ENCODE measurements around the gene LLGL2.
A peak's percentile ranks its signal among the peaks of the same experiment; 100 is the strongest.
"Not testable (repeated sequence)": the region's sequence is repeated elsewhere in the genome, so short reads cannot be mapped to it uniquely, and the experiment has no call there.

Gene LLGL2

DNA sequence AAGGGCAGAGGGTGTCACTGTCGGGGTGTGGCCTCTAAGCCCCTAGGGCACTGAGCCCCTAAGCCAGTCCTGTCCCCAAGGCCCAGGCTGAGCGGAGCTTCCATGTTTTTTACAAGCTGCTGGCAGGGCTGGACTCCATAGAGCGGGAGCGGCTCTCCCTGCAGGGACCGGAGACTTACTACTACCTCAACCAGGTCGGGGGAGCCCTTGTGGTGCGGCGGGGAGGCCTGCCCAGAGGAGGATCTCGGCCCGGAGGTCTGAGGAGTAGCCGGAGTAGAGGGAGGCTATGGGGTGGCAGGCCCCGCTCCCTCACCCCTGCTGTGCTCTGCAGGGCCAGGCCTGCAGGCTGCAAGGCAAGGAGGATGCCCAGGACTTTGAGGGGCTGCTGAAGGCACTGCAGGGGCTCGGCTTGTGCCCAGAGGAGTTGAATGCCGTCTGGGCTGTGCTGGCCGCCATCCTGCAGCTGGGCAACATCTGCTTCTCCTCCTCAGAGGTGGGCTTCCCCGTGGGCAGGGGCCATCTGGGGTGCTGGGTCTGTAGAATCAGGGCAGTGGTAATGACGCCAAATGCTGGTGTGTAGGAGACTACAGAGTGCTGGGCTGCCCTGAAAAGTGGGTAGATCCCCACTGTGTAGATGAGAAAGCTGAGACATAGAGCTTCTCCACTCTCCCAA lies 67.0 kb downstream of the LLGL2 start:
- no peak for DNase-seq

DNA sequence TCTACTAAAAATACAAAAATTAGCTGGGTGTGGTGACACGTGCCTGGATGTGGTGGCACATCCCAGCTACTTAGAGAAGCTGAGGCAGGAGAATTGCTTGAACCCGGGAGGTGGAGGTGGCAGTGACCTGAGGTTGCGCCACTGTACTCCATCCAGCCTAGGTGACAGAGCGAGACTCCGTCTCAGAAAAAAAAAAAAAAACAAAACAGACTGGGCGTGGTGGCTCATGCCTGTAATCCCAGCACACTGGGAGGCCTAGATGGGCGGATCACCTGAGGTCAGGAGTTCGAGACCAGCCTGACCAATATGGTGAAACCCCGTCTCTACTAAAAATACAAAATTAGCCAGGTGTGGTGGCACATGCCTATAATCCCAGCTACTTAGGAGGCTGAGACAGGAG lies 67.9 kb downstream of the LLGL2 start:
- not testable (repeated sequence) for DNase-seq

DNA sequence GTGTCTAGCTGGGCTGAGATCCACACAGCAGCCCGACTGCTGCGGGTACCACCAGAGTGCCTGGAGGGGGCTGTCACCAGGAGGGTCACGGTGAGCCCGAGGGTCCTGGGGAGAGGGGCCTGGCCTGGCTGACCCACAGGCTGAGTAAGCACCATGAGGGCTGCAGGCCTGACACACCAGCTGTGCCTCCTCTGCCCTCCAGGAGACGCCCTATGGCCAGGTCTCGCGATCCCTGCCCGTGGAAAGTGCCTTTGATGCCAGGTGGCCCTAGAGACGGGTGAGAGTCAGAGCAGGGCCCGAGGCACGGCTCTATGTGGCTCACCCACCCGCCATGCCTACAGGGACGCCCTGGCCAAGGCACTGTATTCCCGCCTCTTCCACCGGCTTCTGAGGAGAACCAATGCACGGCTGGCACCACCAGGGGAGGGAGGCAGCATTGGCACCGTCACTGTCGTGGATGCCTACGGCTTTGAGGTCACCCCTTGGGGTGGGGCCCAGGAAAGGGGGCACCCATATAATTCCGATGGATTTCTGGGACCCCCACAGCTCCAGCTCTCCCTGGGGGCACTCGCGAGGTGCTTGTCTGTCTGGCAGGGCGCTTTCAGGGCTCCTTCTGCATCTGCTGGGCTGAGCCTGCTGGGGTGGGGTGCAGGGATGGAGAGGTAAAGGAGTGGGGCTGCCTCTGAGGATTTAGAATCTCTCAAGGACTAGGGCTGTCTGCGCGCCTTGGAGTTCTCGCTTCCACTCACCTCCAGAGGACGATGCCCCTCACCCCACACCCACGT lies 69.2 kb downstream of the LLGL2 start:
- DNase-seq = no peak

DNA sequence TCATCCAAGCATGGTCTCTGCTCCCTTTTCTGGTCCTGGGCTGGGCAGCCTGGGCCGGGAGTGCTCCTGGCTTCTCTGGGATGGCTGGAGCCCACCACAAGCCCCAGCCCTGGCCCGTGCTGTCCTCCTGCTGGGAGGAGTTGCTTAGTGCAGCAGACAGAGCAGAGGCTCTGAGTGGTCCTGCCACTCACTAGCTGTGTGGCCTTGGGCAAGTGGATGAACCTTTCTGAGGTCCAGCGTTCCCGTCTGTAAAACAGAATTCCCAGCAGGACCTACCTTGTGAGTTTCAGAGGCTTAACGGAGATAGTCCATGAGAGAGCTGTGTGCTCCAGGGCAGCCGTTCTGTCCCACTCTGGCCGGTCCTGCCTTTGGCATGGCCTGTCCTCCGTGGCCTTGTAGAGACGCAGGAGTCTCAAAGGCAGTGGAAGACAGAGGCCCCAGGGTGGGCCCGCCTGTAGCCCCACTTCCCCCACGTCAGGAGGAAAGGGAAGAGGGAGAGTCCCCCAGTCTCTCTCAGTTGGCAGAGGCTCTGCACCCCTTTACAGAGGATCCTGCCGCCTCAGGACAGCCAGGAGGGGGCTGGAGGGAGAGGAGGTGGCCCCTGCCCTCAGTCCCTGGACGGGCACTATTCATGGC lies 69.9 kb downstream of the LLGL2 start:
- no peak for DNase-seq

DNA sequence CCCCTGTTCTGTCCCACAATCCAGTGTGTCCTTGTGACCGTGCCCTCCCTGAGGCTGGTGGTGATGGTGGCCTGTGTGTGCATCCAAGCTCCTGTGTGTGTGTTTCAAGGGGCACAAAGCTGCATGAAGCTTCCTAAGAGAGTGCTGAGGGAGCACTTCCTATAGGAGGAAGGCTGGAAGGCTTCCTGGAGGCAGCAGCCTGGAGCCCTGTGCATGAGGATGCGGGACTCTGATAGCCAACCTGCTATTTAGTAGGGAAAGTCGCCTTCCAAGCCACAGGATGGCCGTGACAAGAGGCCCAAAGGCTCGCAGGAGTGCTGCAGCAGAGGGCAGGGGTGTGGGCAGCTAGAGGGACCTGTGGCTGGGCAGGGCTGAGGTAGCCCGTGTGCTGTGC lies 70.4 kb downstream of the LLGL2 start:
- DNase-seq = no peak

GRCh38 chr17:75596320-75597087 lies 71.0 kb downstream of the LLGL2 start:
- DNase-seq = no peak

- DNase-seq = peak; percentile 83
Measured at GRCh38 chr17:75601057-75601987, 75.8 kb downstream of the LLGL2 start.

- DNase-seq = no peak
Measured at GRCh38 chr17:75602644-75603043, 77.1 kb downstream of the LLGL2 start.

- DNase-seq = no peak
Measured at GRCh38 chr17:75603123-75603522, 77.6 kb downstream of the LLGL2 start.

- DNase-seq = no peak
Measured at GRCh38 chr17:75604034-75604695, 78.7 kb downstream of the LLGL2 start.

DNA sequence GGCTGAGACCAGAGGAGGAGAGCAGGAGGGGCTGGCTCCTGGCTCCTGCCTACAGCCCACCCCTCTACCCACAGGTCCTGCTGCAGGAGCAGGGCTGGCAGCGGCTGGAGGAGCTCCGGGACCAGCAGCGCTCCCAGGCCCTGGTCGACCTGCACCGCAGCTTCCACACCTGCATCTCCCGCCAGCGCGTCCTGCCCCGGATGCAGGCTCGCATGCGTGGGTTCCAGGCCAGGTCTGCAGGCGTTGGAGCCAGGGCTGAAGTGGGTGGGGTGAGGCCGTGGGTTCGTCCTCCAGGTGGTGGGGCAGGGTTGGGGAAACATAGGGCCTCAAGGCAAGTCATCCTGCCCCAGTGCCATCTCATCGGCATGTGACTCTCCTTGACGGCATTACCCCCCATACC lies 80.3 kb downstream of the LLGL2 start:
- no peak for DNase-seq

DNA sequence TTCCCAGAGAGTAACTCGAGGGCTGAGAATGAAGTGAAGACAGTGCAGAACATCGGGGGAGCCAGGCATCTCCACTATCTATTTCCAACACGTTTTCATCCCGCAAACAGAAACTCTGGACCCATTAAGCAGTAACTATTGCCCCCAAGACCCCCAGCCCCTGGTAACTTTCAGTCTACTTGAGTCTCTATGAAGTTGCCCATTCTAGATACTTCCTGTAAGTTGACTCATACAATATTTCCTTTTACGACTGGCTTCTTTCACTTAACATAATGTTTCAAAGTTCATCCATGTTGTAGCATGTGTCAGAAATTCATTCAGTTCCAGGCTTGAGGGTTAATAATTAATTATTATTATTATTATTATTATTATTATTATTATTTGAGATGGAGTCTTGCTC lies 81.6 kb downstream of the LLGL2 start:
- DNase-seq = no peak

GRCh38 chr17:75610103-75610984 lies 84.8 kb downstream of the LLGL2 start:
- DNase-seq = no peak

DNA sequence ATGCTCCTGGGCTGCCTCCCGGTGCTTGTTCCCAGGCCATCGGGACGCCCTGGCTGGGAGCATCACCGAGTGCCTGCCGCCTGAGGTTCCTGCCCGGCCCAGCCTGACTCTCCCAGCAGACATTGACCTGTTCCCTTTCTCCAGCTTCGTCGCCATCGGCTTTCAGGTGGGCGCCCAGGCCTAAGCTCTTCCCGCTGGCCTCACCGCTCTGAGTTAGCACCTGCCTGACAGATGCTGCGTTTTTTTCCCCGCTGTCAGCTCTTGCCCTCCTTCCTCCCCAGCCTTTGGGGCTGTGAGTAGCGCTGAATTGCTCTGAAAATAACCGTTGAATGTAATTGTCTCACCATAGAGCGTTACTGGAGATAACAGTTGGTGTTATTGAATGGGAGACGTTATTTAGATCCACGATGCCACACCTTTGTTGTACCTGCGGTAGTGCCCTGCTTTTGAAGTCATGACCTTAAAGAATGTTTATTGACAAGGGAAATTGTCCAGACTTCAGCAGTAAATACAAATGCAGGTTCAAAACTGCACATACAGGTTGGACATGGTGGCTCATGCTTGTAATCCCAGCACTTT lies 86.4 kb downstream of the LLGL2 start:
- no peak for DNase-seq

DNA sequence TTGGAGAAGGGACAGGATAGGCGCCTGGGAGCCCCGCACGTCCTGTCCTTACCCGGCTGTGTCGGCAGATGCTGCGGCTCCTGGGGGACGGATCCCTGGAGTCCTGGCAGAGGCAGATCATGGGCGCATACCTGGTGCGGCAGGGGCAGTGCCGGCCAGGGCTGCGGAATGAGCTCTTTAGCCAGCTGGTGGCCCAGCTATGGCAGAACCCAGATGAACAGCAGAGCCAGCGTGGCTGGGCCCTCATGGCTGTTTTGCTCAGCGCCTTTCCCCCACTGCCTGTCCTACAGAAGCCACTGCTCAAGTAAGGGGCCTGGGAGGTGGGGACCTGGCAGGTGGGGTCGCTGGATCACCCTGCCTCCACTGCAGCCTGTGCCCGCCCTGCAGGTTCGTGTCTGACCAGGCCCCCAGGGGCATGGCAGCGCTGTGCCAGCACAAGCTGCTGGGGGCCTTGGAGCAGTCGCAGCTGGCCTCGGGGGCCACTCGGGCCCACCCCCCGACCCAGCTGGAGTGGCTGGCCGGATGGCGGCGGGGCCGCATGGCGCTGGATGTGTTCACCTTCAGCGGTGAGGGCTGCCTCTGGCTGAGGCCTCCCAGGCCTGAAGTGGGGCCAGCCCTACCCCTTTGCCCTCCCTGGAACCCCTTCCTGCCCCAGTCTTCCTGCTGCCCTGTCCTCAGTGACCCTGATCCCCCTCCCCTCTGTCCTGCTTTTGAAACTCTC lies 87.6 kb downstream of the LLGL2 start:
- DNase-seq = no peak

- DNase-seq = peak; percentile 29
Measured at GRCh38 chr17:75614006-75614405, 88.5 kb downstream of the LLGL2 start.

DNA sequence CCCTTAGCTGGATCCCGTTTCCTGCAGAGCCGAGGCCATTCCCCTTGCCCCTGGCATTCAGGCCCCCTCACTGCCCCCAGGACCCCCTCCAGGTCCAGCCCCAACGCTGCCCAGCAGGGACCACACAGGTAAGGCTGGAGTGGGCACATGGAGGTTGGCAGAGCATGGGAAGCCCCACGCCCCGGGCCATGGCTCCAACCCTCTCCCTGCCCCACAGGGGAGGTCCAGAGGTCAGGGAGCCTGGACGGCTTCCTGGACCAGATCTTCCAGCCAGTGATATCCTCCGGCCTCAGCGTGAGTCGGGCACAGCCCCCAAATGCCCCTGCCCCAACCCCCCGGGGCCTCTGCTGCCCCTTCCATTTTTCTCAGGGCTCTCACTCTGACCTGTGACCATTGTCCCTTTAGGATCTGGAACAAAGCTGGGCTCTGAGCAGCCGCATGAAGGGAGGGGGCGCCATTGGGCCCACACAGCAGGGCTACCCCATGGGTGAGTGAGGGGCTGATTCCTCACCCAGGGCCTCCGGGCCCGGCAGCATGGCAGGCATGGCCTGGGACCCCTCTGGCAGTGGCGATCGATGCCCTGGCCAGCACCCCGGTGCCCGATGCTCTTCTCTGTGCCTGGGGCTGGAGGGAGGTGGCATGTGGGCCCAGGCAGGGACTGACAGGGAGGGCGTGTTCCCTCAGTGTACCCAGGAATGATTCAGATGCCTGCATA lies 89.2 kb downstream of the LLGL2 start:
- no peak for DNase-seq

- no peak for DNase-seq
Measured at GRCh38 chr17:75615301-75615700, 89.8 kb downstream of the LLGL2 start.

Measured in OCI-M1 (cell line).